HG02981 (cell line): Measurements from ENCODE around the gene RCN1.
"Not testable (repeated sequence)": the region's sequence is repeated elsewhere in the genome, so short reads cannot be mapped to it uniquely, and the experiment has no call there.

Source experiments
- ATAC-seq: cut with Tn5 transposase; IDR thresholded peaks from one replicate; pipeline ENCODE4 v1.9.1; 2021; ENCODE audit warnings: mild to moderate bottlenecking, moderate library complexity; ENCODE audit not compliant: unreplicated experiment

RCN1 gene

DNA sequence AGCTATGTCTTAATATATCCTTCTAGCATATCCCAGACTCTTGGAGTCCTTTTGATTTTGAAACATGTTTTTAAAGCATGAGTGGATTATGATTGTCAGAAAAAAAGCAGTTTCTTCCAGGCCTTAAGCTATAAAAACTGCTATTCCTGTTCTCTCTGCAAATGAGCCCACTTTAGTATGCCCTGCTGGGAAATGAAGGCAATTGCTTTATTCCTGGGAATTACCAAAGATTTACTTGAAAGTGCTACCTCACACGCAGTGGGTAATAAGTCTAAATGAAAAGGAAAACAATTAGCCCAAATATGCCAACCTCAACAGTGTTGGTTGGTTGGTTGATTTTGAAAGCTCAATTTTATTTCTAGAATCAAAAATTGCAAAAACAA, 17.2 kb upstream of the RCN1 start:
- no peak for ATAC-seq

DNA sequence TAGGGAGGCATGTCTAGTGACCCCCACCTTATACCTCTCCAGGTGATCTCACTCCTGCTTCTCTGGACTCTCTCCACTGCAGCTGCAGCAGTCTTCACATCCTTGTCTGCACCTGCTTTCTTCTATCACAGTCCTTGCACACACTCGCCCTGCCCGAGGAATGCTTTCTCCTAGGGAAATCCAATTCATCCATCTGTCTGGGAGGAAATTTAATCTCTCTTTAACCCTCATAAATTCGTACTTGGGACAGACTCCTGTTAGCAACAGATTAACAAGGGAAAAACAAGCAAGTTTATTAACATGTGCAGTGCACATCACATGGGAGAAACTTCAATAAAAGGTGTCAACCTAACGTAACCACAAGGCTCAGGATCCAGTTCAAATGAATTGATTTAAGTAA, 11.3 kb upstream of the RCN1 start:
- ATAC-seq = no peak

DNA sequence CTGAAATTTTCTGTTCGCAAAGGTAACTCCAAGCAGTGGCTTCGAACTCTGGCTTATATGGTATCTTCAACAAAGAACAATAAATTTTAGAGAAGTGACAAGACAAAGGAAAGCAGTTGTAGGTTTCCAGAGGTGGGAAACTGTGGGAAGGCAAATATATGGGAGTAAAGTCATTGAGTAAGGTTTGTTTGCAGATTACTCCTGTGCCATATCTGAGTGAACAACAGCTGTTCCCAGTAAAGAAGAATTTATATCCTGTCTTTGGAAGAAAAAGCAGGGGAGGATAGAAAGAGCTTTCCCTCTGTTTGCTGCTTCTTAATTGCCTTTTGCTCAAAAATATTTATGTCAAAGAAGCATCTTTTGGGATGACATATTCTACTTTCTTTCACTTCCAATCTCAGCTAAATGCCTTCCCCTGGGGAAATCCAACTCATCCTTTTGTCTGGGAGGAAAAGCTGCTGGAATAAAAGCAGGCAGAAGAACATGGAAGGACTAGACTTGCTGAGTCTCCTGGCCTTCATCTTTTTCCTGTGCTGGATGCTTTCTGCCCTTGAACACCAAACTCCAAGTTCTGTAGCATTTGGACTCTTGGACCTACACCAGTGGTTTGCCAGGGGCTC, 10.4 kb upstream of the RCN1 start:
- ATAC-seq = no peak

DNA sequence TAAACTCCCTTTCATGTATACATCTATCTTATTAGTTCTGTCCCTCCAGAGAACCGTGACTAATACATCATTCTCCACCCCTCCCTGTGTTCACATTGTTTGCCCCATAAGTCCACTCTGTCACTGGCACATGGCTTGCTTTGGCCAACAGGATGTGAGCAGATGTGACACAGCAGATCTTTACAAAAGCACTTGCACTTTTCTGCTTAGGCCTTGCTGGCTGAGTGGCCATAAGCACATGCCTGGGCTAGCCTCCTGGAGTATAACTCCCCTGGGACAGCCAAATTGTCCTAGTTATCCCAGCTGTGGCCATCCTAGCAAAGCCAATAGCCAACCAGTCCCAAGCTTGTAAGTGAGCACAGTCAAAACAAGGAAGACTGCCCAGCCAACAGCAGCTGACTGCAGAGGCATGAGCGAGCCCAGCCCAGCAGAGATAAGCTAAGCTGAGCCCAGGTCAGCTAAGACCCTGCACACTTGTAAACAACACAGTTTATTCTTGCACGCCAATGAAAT, 9.7 kb upstream of the RCN1 start:
- ATAC-seq = no peak

DNA sequence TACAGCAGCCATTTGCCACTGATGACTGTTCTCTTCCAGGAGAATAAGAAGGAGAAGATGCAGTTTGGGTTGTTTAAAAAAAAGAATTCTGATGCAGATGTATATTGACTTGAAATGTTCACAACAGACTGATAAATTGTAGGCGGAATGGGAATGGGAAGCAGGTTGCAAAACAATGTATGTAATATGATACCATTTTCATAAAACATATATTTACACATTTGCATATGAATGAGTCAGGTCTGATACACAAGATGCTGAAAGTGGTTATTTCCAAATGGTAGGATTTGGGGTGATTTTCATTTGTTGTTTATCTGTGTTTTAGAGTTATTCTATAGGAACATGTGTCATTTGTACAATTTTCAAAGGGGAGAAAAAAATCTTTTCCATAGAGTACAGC, 9.0 kb upstream of the RCN1 start:
- no peak for ATAC-seq

DNA sequence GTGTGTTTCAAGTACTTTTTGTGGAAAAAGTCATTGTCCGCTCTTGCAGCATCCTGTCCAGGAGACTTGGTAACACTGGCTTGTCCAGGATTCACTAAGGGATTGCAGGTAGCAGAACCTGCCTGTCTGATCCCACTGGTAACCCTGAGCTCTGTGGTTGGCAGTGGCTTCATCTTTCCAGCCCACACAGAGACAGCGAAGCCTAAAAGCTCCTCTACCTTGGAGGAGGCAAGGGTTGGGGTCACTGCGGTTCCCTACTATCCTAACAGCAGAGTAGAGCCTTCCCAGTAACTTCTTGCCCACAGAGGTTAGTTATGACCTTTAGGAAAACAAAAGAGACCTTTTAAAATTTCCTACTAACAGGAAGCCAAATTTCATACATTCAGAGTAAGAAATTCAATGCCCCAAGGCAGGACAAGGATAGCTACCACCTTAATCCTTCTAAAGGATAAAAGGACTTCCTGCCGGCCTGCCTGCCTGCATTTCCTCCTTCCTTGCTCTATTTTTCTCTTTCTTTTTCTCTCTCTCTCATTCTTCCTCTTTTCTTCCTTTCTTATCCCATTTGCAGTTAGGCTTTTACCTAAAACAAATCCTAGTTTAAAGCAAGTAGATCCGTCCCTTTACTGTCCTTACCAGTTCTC, 8.4 kb upstream of the RCN1 start:
- ATAC-seq = no peak

DNA sequence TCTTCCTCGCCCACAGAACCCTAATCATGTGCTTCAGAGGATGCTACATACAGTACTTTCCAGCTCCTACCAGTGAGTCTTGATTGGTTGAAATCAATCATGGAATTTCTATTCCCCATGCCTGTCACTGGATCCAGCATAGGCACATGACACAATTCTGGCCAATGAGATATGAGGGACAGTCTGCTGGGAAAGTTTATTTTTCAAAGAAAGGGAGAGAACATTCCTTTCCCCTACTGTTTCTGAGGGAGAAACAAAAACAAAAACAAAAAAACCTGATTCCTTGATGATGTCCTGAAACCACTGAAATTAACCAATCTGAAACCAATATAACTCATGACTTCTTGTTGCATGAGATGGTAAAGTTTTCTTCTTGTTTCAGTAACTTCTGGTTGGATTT, 3.3 kb upstream of the RCN1 start:
- ATAC-seq = no peak

DNA sequence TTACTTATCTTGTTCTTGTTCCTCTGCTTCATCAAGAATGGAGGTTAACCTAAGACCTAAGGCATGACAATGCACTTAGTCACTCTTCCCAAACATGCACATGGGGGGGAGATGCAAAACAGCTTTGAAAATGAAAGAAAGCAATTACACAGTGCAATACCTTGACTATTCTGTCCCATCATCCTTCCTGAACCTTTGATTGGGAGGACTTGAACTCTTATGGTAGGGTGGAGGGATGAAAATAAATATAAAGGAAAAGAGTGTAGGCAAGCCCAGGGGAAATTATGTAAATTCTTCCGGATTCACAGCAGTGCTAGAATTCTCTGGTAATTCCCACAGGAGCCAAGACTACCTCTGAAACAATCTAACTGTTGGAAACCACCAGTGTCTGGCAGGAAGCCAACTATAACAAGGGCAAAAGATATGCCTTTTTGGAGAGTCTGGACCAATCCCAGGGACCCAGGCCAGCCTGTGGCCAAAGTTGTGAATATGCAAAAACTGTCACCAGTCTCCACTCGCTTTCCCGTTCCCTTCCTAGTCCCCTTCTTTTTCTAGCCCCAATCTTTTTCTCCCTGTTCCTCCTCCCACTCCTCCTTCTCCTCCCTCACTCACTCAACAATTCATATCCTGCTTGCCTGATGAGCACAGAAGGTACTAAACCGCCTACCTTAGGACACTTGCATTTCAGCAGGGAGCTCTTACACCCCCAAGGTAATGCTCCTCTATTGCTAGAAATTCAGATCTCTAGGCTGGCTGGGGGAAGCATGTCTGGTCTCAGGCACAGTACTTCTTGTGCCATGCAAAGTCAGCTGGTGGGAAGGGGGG, 2.5 kb upstream of the RCN1 start:
- ATAC-seq = peak; percentile 23

DNA sequence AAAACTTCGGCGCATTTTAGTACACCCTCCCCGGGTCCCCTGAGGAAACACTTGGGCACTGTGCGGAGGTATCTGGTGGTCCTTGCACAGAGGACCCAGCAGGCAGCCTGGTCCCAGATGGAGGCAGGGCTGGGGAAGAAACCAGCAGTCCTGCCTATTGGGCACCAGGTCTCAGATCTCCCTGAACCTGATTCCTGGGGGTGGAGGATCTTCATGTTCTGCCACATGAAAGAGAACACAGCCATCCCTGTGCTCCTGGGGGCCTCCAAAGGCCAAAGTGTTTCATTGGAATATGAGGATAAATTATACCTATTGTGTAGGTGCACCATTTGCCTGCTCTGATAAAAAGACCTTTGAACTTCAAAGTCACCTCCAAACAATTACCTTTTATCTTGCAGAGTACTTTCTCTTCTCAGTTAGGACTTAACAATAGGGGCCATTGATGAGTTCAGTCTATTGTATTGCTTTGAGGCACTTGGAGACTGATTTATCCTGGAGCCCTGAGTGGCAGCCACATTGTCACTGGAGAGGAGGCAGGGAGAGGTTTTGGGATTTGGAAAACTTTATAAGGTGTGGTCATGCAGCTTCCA, 1.8 kb downstream of the RCN1 start:
- no peak for ATAC-seq

DNA sequence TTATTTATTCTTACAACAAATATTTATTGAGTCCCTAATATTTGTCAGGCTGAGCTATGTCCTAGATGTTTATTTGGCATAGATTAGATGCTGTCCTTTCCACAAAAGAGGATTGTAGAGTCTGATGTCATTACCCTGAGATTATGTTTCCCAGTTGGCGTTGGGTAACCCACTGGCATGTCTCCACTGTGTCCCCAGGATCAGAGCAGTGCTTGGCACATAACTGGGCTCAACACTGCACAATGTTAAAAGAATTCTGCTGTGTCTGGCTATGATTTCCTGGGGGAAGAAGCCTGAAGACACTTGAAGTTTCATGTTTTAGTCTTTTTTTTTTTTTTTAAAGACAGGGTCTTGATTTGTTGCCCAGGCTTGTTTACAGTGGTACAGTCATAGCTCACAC, 4.0 kb downstream of the RCN1 start:
- no peak for ATAC-seq

DNA sequence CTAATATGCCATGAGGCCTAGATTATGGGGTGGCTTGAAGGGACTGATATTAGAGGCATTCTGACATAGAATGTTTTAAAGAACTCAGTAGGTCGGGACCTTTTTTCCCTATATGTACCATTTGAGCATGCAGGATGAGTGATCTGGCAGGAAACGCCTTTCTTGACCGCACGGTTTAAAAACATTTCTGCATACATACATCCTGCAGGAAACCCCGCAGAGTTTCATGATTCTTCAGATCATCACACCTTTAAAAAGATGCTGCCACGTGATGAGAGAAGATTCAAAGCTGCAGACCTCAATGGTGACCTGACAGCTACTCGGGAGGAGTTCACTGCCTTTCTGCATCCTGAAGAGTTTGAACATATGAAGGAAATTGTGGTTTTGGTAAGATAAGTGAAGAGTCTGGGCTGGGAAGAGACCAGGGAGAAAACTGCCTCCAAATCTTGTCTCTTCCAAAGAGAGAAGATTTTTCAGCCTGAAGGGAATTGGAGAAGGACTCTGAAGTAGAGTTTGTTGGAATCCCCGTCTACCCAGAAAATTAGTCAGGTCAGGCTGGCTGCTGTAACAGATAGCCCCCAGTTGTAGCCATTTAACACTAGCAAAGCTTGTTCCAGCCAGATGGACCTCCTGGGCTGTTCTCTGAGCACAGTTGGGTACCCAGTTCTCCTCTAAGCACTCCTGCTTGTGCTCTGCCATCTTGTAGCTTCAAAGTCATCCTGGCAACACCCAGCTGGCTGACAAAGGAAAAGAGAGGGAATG, 7.4 kb downstream of the RCN1 start:
- no peak for ATAC-seq

DNA sequence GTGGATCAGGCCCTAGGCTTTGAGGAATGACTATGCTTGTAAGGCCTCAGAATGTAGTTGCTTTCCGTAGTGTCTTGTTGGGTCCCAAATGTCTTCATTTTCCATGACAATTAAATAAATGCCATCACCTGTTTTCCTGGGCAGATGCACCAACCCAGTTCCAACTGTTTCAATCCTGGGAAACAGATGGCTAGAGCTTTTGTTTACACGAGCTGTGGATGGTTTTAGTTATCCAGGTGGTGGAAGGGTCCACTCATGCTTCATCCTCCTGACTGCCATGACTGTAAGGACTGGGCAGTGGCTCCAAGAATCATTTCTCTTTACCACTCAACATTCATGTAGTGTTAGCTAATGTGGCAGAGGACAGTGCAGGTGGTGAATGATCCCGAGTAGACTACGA, 8.6 kb downstream of the RCN1 start:
- ATAC-seq = no peak

DNA sequence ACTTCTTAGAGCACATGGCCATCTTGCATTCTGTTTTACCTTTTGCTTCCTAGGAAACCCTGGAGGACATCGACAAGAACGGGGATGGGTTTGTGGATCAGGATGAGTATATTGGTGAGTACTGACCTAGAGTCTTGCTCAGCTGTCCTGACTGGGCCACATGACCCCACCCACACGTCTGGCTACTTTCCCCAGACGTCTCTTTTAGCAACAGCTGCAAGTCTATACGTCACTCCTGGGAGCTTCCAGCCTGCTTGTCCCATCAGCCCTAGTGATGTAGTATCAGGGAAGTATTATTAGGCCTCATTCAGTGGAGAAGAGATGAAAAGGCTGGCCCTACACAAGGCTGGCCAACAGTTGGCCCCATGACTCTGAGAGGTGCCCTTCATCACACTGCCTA, 9.6 kb downstream of the RCN1 start:
- ATAC-seq = no peak

DNA sequence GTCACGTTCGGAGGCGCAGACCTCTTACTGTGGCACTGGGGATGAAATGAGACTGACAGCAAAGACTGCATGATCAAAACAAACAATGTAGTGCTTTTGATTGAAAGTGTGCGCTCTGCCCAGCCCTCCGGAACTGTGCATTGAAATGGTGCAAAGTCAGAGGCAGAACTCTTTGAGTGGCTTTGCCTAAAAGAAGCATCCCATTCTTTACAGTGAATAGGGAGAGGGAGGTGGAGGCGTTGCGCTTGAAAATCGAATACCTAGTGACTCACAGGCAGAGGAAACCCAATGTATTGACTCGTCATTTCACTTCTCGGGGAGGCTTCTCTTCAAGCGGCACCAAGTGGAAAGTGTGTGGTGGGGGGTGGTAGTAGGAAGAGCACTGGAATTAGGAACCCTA, 10.9 kb downstream of the RCN1 start:
- ATAC-seq = no peak

DNA sequence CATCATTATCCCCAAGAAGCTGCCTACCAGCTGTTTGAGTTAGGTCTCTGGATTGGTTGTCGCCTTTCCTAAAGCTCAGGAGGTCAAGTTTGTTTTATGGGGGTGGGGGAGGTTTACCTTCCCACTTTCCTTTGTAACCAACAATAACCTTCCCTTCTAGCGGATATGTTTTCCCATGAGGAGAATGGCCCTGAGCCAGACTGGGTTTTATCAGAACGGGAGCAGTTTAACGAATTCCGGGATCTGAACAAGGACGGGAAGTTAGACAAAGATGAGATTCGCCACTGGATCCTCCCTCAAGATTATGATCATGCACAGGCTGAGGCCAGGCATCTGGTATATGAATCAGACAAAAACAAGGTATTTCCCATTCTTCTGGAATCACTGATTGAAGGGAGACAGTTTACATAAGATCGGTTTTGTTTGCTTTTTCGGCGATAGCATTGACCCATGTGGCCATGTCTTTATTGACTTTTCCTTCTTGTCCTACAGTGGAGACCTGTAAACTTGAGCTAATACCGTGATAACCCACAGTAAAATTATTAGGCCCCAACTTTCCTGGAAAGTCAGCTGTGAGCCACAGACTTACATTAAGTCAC, 12.3 kb downstream of the RCN1 start:
- ATAC-seq = not testable (repeated sequence)

DNA sequence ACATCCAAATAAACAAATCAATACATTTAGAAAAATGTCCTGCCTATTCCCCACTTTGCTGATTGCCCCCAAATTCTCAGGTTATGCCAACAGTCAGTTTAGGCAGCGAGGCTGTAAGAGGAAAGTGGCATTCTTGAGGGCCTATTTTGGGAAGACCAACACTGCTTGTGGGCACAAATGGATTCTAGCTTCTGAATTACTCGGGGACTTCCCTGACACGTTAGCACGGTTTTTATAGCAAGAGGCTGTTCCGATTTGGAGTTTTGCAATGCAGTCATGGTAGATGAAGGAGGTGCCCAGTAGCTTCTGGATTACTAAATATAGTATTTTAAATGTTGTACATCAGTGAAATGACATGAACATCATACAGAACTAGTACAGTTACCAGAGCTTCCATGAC, 13.1 kb downstream of the RCN1 start:
- ATAC-seq = no peak

DNA sequence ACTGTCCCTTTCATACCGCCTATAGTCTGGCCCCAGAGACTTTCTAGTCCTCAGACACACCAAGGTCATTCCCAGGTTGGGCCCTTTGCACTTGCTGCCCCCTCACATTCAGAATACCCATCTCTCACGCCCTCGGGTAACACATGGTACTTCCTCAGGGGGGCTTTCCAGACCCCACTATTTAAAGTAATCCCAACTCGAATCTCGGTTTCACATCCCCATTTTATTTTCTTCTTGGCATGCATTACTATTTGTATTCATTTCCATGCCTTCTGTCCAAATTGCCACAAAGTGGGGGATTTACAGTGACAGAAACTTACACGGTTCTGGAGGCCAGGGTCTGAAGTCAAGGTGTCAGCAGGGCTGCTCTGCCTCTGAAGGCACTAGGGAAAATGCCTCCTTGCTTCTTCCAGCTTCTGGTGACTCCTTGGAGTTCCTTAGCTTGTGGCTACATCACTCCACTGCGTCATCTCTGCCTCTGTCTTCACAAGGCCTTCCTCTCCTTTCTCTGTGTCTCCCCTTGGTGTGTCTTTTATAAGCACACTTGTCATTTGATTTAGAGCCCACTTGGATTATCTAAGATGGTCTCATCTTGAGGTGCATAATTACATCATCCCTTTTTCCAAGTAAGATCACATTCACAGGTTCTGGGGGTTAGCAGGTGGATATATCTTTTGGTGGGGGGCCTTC, 15.1 kb downstream of the RCN1 start:
- peak; percentile 66 for ATAC-seq

DNA sequence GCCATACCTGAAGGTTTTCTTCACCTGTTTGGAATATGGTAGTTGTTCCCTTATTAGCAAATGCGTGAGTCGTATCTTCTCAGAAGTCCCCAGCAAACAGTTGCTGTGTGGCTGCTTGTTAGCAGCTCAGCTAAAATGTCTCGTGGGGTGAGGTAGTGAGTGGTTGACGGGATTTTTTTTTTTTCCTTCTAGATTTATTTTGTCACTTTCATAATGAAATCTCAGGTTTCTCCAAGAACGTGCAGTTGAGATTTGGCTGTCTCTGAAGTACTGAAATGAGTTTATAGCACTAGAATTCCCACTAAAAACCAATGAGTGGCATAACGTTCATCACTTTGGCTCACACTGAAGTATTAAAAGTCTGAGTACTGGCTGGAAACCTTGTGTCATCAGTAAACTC, 16.8 kb downstream of the RCN1 start:
- no peak for ATAC-seq

DNA sequence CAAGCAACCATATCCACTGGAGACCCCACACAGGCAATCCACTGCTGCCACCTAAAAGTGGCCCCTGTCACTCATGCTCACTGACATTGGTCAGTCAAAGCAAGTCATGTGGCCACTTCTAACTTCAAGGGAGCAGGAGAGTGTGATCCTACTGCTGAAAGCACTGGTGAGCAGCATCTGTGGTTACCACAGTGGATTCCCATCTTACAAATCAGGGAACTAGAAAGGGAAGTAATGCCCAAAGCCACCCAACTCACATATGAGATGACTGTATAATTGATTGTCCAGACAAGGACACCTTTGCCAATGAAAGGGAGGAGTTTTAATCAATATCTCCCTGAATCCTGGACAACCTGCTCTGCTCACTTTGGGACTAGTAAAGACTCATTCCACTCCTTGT, 17.7 kb downstream of the RCN1 start:
- no peak for ATAC-seq

DNA sequence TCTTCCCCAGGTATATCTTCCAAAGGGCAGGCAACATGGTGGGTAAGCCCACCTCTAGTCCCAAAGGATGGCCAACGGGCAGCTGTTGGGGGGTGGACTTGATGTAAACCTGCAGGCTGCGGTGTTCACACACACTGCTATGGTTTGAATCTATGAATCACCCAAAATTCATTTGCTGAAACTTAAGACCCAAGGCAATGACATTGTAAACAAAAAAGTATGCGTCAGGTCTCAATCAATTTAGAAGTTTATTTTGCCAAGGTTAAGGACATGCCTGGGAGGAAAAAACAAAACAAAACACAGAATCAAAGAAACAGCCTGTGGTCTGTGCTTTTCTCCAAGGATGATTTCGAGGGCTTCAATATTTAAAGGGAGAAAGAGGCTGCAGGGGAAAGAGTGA, 18.3 kb downstream of the RCN1 start:
- ATAC-seq = no peak
